NCI-H1436 (cell line): ENCODE measurements around the gene STAM2.
"Not testable (repeated sequence)": the region's sequence is repeated elsewhere in the genome, so short reads cannot be mapped to it uniquely, and the experiment has no call there.

ENCODE experiments used
- DNase-seq: peaks from one replicate; lab custom pipeline; 2025; lab: John Stamatoyannopoulos, UW

Gene STAM2

DNA sequence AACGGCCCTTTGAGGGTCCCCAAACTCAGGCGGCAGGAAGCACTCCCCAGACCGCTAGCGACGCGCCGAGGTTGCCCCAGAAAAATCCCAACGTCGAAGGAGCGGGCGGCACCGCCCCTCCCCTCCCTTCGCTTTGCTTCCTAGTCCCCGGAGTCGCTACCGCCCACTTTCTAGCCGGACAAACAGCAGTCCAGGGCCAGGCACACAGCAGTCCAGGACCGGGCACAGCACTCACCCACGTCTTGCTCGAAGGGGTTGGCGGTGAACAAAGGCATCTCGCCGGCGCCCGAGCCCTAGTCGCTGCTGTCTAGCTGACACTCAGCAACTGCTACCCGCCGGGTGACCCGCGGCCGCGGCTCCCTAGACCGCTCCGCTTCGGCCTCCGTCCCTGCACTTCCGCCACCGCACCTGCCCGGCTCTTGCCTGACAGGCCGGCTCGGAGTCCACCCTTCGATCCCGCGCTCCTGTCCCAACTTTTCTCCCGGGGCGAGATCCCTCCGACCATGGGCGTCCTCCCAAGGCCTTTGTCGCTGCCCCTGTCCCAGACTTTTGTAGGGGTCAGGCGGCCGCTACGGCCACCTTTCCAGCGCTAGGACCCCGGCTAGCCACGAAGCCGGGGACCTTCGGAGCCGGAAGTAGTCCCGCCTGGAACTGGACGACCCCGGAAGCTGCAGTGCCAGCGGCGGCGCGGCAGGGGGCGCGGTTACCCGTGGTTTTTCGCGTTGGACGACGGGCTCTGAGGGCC lies at the start of gene STAM2:
Gene STAM2 (minus strand): TSS at position 396 of the 745 bp plus-strand sequence. CDS start 121 bp downstream, at position 275.
- peak; percentile 86 for DNase-seq

DNA sequence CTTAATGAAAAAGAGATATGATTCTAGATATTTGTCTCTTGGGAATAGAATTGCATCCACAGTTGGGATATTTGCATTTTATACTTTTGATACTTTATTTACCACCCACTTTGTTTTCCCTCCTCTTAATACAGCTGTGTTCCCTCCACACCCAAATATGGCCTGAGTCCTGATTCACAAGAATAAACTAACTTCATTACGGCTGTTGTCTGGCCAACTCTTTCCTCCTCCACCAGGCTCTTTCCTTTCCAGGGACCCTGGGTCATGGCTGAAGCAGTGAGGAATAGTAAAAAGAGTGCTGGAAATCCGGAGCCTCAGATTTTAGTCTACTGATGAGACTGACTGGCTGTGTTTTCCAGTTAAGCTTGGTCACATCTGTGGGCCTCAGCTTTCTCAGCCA lies 48.4 kb upstream of the STAM2 start:
- no peak for DNase-seq

DNA sequence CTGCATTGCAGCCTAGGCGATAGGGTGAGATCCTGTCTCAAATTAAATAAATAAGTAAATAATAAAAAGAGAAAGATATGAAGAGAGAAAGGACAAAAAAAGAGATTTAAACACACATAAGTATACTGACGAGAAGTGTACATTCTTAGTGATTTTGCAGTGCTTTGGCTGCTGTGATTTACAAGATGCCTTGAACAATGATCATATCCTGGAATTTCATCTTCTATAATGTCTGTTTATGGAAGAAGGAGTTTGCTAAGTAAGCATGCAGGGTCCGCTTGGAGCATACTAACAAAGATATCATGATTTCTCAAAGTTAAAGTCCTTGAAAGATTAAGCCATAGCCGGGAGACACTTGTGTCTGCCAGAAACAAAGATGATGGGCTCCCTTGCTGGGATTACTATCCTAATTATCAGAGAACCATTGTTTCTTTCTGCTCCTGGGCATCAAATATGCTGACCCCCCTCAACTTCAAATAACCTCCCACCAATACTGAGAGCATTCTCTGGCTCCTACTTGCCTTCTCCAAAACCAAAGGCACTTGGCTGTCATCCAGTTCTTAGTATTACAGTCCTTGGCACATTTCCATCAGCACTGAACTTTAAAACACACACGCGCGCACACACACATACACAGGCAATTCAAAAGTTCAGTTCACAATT lies 47.5 kb upstream of the STAM2 start:
- peak; percentile 40 for DNase-seq

DNA sequence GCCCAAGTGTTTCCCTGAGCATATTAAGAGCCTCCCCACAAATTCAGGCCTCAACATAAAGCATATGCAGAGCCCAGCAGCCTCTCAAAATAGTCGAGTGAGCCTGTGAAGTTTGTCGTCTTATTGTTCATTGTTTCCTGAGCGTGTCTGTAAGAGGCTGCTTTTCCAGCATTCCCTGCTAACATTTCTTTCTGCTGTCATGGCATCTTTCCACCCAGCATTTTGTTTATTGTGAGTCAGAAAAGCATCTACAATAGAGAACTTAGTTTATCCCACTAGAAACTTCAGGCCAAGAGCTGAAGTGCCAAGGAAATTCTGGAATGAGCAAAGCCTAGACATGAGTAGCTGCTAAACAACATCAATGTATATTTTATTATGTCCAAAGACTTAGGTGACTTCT lies 46.3 kb upstream of the STAM2 start:
- DNase-seq = no peak

DNA sequence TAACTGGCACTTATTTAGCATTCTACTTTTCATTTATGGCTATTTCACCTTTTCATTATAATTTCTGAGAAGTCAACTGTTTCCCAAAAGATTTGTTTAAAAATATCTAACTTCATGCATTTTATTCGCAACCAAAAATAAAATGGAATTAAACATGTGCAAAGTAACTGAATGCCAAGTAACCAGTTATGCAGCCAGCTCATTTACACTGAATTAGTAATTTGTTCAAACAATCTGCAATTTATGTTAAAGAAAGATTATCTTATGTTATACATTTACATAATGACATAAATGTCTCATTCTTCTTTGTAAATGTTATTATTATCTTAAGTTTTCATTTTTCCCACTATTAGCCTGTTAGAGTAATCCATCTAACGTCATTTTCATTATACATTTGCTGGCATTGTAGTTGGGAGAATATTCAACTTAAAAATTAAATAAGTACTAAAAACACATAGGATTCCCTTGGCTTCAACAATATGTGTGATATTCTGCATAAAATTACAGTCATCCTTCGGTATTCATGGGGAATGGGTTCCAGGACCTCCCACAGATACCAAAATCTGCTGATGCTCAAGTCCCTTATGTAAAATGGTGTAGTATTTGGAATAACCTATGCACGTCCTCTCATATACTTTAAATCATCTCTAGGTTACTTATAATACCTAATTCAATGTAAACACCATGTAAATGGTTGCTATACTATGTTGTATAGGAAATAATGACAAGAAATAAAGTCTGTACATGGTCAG lies 43.7 kb upstream of the STAM2 start:
- DNase-seq = no peak

DNA sequence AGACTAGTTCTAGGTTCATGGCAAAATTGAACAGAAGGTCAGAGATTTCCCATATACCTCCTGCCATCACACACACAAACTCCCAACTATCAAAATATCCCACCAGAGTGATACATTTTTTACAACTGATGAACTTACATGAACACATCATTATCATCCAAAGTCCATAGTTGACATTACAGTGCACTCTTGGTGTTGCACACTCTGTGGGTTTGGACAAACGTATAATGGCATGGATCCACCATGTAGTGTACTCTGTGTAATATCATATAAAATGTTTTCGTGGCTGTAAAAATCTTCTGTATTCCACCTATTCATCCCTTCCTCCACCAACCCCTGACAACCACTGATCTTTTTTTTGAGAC lies 25.9 kb upstream of the STAM2 start:
- DNase-seq = no peak

DNA sequence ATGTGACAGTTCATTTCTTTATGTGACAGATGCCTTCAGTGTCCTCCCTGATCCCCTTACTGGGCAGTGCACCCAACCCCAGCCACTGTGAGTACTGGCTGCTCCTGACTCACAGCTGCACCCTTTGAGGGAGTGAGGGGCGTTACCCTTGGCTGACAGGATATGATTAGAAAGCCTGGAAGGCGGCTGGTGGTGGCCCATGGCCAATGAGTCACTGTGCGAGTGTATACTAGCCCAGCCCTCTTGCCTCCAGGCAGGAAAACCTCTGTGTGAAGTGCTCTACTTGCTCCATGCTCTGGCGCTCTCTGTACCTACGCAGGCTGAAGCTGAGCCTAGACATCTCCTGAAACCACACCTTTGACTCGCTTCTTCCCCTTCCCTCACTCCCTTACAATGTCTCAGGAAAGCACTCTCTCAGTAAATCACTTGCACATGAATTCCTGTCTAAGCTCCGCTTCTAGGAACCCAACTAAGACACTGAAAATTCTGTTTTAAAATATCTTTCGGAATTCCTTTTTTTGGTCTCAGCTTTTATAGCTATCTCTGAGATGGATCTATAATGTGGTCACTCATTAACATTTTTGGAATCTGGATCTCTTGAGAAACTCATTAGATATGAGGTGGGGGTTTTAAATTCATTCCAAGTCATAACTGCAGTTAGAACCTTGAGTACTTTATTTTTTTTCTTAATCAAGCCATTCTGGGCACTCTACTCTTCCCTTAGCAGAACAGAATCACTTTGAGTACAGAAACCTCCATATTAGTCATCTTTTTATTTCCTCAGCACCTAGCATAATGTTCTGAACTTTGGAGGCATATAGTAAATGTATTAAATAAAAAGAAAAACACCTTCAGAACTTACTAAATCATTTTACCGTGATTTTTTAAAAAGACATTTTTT lies 25.3 kb upstream of the STAM2 start:
- DNase-seq = no peak

DNA sequence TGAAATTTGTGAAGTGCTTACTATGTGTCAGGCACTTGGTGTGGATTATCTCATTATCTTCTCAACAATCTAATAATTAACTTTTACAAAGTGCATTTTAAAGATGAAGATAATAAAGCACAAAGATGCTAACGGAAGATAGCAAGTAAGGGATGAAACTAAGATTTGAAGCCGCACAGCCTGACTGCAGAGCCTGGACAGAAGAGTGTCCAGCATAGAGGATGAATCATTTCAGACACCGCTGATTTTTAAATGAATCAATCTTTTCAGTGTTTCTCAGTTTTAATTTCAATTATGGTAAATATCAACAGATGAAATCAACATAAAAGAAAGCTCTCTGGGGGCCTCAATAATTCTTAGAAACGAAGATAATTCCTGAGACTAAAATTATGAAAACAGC lies 24.5 kb upstream of the STAM2 start:
- no peak for DNase-seq

DNA sequence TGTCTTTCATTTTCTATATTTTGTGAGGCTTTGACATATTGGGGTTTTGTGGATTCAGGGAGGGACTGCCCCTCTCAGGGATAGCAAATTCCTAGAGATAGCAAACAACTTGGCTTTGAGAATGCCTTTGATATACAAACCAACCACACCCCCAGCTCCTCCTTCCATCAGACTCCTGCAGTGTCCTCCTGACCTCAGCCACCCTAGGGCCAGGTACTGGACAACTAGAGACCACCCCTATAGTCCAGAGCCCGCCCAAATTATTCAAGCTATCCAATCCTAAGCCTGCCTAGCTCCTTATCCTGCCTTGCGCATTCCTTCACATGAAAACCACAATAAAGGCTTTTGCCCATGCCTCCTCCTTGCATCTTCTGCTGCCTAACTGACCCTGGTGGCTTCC lies 22.9 kb upstream of the STAM2 start:
- DNase-seq = no peak

DNA sequence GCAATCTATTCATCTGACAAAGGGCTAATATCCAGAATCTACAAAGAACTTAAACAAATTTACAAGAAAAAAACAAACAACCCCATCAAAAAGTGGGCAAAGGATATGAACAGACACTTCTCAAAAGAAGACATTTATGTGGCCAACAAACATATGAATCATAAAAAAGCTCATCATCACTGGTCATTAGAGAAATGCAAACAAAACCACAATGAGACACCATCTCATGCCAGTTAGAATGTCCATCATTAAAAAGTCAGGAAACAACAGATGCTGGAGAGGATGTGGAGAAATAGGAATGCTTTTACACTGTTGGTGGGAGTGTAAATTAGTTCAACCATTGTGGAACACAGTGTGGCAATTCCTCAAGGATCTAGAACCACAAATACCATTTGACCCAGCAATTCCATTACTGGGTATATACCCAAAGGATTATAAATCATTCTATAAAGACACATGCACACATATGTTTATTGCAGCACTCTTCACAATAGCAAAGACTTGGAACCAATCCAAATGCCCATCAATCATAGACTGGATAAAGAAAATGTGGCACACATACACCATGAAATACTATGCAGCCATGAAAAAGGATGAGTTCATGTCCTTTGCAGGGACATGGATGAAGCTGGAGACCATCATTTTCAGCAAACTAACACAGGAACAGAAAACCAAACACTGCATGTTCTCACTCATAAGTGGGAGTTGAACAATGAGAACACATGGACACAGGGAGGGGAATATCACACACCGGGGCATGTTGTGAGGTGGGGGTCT lies 22.1 kb upstream of the STAM2 start:
- DNase-seq = not testable (repeated sequence)

DNA sequence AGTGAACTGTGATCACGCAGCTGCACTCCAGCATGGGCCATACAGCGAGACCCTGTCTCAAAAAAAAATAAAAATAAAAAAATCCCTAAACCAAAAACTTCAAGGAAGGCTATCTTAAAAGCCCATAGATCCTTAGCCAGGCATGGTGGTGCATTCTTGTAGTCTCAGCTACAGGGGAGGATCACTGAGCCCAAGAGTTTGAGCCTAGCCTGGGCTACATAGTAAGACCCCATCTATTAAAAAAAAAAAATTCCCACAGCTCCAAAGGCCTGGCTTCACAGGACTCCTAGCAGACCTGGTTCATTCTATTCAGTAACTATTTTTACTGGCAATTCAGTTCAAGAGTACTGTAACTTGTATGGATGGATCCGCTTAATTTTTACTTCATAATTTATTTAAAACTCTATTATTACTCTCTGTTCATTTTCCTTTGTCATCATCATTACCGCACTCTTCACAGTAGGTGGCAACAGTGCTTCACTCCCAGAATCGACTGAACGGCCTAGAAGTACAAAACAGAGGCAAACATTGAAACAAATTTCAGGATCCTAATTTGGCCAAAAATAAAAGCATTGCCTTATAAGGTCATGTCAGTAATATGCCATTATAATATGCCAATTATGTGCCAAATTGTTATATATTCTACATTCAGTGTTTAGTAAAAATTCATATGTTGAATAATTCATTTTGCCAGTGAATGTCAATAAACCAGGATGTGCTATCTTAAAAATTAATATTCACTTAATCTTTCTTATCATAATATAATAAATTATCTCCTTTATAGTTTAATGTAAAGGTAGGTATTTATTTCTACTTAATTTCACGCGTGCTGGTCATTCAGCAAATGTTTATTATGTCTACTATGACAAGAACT lies 14.3 kb upstream of the STAM2 start:
- peak; percentile 37 for DNase-seq

DNA sequence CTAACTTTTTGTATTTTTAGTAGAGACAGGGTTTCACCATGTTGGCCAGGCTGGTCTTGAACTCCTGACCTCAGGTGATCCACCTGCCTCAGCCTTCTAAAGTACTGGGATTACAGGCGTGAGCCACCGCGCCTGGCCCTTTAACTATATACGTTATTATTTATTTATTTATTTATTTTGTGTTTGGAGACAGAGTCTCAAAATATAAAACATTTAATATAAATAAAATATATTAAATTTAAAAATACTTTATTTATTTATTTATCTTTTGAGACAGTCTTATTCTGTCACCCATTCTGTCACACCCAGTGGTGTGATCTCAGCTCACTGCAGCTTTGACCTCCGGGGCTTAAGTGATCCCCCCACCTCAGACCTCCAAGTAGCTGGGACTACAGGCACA lies 11.2 kb upstream of the STAM2 start:
- not testable (repeated sequence) for DNase-seq

DNA sequence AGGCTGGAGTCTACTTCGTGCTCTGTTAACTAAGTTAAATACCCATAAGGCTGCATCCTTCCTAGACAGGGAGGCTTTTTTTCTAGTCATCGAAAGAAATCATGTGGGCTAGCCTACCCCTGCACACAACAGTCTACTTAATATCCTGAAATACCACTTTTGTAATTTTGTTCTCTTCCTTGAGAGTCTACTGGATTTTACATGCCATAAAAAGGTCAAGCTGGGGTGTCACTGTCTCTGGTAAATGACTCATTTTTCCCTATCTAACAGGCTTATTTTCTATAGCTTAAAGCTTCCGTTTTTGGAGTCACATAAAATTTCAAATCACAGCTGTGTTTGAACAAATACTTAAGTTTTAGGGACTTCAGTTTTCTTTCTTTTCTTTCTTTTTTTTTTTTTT lies 10.7 kb upstream of the STAM2 start:
- DNase-seq = no peak

DNA sequence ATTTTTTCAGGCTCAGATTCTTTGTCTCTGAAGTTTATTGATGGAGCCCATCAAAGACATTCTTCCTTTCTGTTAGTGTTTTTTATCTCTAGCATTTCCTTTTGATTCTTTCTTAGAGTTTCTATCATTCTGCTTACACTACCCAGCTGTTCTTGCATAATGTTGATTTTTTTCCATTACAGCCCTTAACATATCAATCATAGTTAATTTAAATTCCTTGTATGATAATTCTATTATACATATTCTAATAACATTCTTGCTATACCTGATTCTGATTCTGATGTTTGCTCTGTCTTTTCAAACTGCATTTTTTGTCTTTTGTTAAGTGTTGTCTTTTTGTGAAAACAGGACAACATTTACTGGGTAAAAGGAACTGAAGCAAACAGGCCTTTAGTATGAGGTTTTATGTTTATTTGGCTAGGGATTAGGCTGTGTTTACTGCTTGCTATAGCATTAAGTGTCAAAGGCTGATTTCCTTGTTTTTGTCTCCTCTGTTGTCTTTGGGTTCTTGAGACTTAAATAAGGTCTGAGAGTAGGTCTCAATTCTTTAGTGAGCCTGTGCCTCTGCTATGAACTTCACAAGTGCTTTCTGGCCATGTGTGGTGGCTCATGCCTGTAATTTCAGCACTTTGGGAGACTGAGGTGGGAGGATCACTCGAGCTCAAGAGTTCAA lies 8.0 kb upstream of the STAM2 start:
- no peak for DNase-seq

DNA sequence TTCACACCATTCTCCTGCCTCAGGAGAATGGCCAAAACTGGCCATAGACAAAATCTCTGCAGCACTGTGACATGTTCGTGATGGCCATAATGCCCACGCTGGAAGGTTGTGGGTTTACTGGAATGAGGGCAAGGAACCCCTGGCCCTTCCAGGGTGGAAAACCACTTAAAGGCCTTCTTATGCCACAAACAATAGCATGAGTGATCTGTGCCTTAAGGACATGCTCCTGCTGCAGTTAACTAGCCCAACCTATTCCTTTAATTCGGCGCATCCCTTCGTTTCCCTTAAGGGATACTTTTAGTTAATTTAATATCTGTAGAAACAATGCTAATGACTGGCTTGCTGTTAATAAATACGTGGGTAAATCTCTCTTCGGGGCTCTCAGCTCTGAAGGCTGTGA lies 2.1 kb upstream of the STAM2 start:
- not testable (repeated sequence) for DNase-seq

DNA sequence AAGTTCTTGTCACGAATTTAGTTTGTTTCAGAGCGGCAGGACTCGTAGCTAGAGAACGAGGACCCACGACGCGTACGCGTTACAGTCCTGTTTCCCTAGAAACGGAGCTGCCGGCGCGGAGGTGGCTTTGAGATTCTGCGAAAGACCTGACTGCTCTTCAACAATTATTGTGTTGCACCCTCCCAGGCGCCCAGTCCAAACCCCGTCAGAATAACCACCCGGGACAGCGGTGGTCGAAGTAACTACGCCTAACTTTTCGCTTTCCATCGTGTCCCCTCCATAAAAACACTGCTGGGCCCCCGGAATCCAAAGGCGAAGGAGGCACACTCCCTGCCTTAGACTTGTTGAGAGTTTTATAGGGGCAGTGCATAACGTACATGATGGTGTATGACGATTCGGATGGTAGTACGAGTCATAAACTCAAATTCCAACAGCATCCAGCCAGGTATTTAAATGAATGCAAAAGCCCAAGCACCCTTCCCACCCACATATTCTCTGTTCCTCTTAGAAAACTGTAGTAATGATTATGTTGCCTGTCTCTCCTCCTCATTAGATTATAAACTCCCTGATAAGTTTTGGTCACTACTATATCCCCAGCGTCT lies 651 bp upstream of the STAM2 start:
- no peak for DNase-seq

DNA sequence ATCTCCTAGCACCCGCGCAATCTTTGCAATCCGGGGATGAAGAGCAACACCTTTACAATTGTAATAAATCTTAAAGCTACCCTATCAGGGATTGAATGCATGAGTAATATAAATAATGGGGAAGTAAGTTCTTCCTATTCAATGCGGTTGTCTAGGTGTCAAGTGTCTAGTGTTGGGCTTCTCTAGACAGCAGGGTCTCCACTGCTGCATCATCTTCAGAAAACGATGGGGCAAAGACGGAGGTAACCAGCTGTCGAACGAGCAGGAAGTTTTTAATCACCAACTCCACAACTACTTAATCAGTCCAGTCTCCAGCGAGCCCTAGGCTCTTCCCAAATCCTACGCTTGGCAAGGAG lies 573 bp downstream of the STAM2 start:
- peak; percentile 14 for DNase-seq

DNA sequence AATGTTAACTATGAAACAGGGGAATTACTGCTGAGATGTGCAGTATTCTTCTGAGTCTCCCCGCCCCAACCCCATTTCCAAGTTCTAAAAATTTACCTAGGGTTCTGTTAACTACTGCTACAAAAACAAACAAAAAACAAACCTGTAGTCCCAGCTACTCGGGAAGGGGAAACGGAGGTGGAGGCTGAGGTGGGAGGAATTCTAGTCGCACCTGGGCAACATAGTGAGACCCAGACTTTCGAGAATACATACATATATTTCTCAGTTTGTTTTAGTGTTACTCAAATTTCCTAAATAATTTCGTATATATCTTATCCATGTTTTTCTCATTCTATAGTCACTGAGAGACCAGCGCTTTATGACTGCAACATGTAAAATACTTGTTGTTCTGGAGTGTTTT lies 989 bp downstream of the STAM2 start:
- DNase-seq = no peak

DNA sequence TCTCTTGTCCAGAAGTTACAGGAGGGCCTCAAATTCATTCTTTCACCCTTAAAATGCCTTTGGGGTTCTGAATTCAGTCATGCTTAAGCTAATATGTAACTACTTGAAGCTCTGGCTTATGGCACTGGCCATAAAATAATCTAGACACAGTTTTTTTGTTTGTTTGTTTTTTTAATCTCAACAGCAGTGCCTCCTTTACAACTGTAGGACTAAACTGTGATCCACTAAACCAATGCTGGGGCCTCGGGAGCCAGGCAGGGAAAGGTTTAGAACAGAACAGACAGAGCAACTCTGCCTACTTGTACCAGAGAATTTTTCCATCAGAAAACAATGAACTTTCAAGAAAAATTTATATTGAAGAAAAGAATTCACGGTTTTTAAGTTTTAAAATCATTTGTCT lies 1.7 kb downstream of the STAM2 start:
- no peak for DNase-seq
